ENCODE results near the gene RAD51B. TPM values are rescaled to one million over a fixed set of nuclear protein-coding genes. Genes with fewer than 3 reads are reported as not detected.

Gene RAD51B
- total RNA-seq, 1 experiment from 2014 or later, result 20.0 TPM

DNA sequence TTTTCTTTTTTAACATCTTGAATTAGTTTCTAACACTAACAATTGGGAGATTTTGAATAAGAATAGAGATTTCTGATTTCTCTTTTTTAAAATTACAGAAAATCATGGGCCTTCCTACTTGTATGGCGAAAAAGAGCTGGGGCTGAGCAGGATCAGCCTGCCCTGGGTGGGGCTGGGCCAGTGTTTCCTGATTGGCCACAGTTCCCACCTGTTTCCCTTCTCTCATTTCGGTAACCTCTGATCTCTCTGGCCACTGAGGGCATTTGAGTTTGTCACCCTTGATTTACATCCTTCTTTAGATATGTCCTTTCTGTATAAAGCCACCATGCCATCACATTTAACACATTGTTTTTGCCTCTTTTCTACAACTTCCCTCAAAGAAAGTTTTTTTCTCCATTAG is 719.1 kb downstream of the RAD51B start:
- ChIA-PET POLR2A (interaction anchor here (1.1 to 1.3 kb wide), 3 partner anchors 8 to 255 kb away, joined by 3 to 4 read pairs (median 3); partner anchors contain the start of gene ZFP36L1), RAD21 (ENCODE audit: low non-redundant PET in 1 of 2, low total read pairs in 2 of 2, uncharacterized antibody in 2 of 2, unreplicated experiment in 2 of 2) (no interaction called here), CTCF (no interaction called here)
- no peak overlapping the region for H2AFZ ChIP-seq (ENCODE audit: low read depth, low read length, poor library complexity, severe bottlenecking)
- H3K4me3 ChIP-seq (replicated peaks in 1 of 2; ENCODE audit: low read depth in 1 of 2, low read length in 2 of 2), result no peak overlapping the region
- no peaks in the 10 kb centered on the region for H3K9me2 ChIP-seq (ENCODE audit: insufficient read depth)
- no peaks in the 10 kb centered on the region for H3K36me3 ChIP-seq (ENCODE audit: control insufficient read depth in 1 of 2, insufficient read depth in 2 of 2, low read length in 2 of 2)
- no peaks in the 10 kb centered on the region for H3K27me3 ChIP-seq (ENCODE audit: insufficient read depth, low read length)
- BruUV-seq (replicated peaks), result no TSS peak
- ATAC-seq, result no peak
- H3K9me3 ChIP-seq (ENCODE audit: control insufficient read depth in 1 of 2, insufficient read depth in 1 of 2, low read depth in 1 of 2, low read length in 2 of 2), result no peaks in the 10 kb centered on the region
- H3K4me2 ChIP-seq (ENCODE audit: low read length), result no peak overlapping the region
- TF ChIP-seq SP1 (IDR thresholded peaks at IDR 0.05; ENCODE audit: low read depth) (no peak), TCF7L2 (IDR thresholded peaks at IDR 0.05; ENCODE audit: borderline replicate concordance, extremely low read depth, insufficient read depth, insufficient read length) (no peak), EZH2phosphoT487 (IDR thresholded peaks at IDR 0.05; ENCODE audit: borderline replicate concordance) (no peak), ZNF274 (IDR thresholded peaks at IDR 0.05; ENCODE audit: low read depth, low read length) (no peak), FOSL1 (IDR thresholded peaks at IDR 0.05; ENCODE audit: low read depth) (no peak), EGR1 (IDR thresholded peaks at IDR 0.05; ENCODE audit: low read depth) (no peak), EZH2 (IDR thresholded peaks at IDR 0.05) (no peak), CBX3 (IDR thresholded peaks at IDR 0.05; ENCODE audit: low read depth) (no peak)
- TF ChIP-seq, protein P1, sequence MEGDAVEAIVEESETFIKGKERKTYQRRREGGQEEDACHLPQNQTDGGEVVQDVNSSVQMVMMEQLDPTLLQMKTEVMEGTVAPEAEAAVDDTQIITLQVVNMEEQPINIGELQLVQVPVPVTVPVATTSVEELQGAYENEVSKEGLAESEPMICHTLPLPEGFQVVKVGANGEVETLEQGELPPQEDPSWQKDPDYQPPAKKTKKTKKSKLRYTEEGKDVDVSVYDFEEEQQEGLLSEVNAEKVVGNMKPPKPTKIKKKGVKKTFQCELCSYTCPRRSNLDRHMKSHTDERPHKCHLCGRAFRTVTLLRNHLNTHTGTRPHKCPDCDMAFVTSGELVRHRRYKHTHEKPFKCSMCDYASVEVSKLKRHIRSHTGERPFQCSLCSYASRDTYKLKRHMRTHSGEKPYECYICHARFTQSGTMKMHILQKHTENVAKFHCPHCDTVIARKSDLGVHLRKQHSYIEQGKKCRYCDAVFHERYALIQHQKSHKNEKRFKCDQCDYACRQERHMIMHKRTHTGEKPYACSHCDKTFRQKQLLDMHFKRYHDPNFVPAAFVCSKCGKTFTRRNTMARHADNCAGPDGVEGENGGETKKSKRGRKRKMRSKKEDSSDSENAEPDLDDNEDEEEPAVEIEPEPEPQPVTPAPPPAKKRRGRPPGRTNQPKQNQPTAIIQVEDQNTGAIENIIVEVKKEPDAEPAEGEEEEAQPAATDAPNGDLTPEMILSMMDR (IDR thresholded peaks at IDR 0.05 in 2 of 3, conservative IDR thresholded peaks at IDR 0.05 in 1 of 3; ENCODE audit: borderline replicate concordance in 1 of 3, insufficient read depth in 1 of 3, low read depth in 2 of 3, low read length in 2 of 3), result no peak
- TF ChIP-seq, protein P2, sequence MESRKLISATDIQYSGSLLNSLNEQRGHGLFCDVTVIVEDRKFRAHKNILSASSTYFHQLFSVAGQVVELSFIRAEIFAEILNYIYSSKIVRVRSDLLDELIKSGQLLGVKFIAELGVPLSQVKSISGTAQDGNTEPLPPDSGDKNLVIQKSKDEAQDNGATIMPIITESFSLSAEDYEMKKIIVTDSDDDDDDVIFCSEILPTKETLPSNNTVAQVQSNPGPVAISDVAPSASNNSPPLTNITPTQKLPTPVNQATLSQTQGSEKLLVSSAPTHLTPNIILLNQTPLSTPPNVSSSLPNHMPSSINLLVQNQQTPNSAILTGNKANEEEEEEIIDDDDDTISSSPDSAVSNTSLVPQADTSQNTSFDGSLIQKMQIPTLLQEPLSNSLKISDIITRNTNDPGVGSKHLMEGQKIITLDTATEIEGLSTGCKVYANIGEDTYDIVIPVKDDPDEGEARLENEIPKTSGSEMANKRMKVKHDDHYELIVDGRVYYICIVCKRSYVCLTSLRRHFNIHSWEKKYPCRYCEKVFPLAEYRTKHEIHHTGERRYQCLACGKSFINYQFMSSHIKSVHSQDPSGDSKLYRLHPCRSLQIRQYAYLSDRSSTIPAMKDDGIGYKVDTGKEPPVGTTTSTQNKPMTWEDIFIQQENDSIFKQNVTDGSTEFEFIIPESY (IDR thresholded peaks at IDR 0.05; ENCODE audit: extremely low read depth, insufficient replicate concordance, low read length), result no peak
- TF ChIP-seq, protein P3, sequence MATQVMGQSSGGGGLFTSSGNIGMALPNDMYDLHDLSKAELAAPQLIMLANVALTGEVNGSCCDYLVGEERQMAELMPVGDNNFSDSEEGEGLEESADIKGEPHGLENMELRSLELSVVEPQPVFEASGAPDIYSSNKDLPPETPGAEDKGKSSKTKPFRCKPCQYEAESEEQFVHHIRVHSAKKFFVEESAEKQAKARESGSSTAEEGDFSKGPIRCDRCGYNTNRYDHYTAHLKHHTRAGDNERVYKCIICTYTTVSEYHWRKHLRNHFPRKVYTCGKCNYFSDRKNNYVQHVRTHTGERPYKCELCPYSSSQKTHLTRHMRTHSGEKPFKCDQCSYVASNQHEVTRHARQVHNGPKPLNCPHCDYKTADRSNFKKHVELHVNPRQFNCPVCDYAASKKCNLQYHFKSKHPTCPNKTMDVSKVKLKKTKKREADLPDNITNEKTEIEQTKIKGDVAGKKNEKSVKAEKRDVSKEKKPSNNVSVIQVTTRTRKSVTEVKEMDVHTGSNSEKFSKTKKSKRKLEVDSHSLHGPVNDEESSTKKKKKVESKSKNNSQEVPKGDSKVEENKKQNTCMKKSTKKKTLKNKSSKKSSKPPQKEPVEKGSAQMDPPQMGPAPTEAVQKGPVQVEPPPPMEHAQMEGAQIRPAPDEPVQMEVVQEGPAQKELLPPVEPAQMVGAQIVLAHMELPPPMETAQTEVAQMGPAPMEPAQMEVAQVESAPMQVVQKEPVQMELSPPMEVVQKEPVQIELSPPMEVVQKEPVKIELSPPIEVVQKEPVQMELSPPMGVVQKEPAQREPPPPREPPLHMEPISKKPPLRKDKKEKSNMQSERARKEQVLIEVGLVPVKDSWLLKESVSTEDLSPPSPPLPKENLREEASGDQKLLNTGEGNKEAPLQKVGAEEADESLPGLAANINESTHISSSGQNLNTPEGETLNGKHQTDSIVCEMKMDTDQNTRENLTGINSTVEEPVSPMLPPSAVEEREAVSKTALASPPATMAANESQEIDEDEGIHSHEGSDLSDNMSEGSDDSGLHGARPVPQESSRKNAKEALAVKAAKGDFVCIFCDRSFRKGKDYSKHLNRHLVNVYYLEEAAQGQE (IDR thresholded peaks at IDR 0.05; ENCODE audit: low read depth), result no peak
- TF ChIP-seq, protein P4, sequence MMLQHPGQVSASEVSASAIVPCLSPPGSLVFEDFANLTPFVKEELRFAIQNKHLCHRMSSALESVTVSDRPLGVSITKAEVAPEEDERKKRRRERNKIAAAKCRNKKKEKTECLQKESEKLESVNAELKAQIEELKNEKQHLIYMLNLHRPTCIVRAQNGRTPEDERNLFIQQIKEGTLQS (IDR thresholded peaks at IDR 0.05), result no peak
- DNase-seq (ENCODE audit: low read depth, low spot score), result no peak
- H3K79me2 ChIP-seq (ENCODE audit: insufficient read depth, low read length), result no peaks in the 10 kb centered on the region
- peaks cover 31 to 46% of the 10 kb centered on the region in 2 experiments for H3K4me1 ChIP-seq (ENCODE audit: control insufficient read depth in 1 of 2, insufficient read depth in 2 of 2, low read length in 2 of 2)
- H4K20me1 ChIP-seq (ENCODE audit: insufficient read depth), result no peaks in the 10 kb centered on the region
- H3K27ac ChIP-seq (ENCODE audit: low read depth, low read length), result no peak overlapping the region
- intact Hi-C loops (cut with micrococcal nuclease), result no loop called here
- no peak overlapping the region for H3K9ac ChIP-seq (ENCODE audit: low read length)

Measured in HCT116 (cell line).